GM18505 (cell line): Measurements from ENCODE around the gene SLC39A6.
"Not testable (repeated sequence)": the region's sequence is repeated elsewhere in the genome, so short reads cannot be mapped to it uniquely, and the experiment has no call there.

Experiments
- ATAC-seq: cut with Tn5 transposase; IDR thresholded peaks from one replicate; pipeline ENCODE4 v1.9.1; 2021; ENCODE audit not compliant: unreplicated experiment
- POLR2A ChIP-seq: IDR thresholded peaks from 4 replicates; pipeline ENCODE4 v1.6.1; 2011; ENCODE audit warnings: borderline replicate concordance; ENCODE audit not compliant: insufficient read depth, insufficient read length; ENCODE audit errors: extremely low read depth

Gene SLC39A6

GRCh38 chr18:36073676-36074075 is 55.5 kb downstream of the SLC39A6 start:
- no peak for TF ChIP-seq POLR2A
- ATAC-seq: no peak

GRCh38 chr18:36072406-36072805 is 56.7 kb downstream of the SLC39A6 start:
- not testable (repeated sequence) for ATAC-seq

- ATAC-seq: peak; percentile 94
- peak; percentile 76 for TF ChIP-seq POLR2A
Observed at GRCh38 chr18:36067055-36067957, 61.8 kb downstream of the SLC39A6 start, which contains the start of gene RPRD1A. Gene RPRD1A, minus strand, starts transcription at chr18:36067559. Its CDS starts 155 bp downstream, at chr18:36067404.

GRCh38 chr18:36066686-36067054 is 62.5 kb downstream of the SLC39A6 start:
- ATAC-seq: peak; percentile 6

GRCh38 chr18:36066001-36066400 is 63.1 kb downstream of the SLC39A6 start:
- no peak for ATAC-seq
- no peak for TF ChIP-seq POLR2A

More at GRCh38 chr18:36066686-36067054, 62.5 kb downstream of the SLC39A6 start:
- TF ChIP-seq POLR2A: no peak

- ATAC-seq: not testable (repeated sequence)
Observed at GRCh38 chr18:36064809-36065079, 64.4 kb downstream of the SLC39A6 start.

GRCh38 chr18:36064027-36064808 is 64.9 kb downstream of the SLC39A6 start:
- TF ChIP-seq POLR2A: no peak
- ATAC-seq: no peak

- TF ChIP-seq POLR2A: no peak
- no peak for ATAC-seq
Observed at GRCh38 chr18:36058674-36059073, 70.5 kb downstream of the SLC39A6 start.
